GM12891 (cell line): ENCODE measurements around the gene ASCL2.

Experiments used
- DNase-seq: peaks from one replicate; pipeline ENCODE4 v3.0.0; 2011; ENCODE audit warnings: low spot score; ENCODE audit not compliant: insufficient read length
- FAIRE-seq: peaks from 2 replicates; lab custom pipeline; 2011; peaks lifted over from hg19 to GRCh38; lab: Jason Lieb, UNC
- PAX5 ChIP-seq: IDR thresholded peaks from 2 replicates; pipeline ENCODE4 v1.6.1; 2011; ENCODE audit warnings: low read length, moderate library complexity, mild to moderate bottlenecking; ENCODE audit not compliant: insufficient read depth, severe bottlenecking
- POLR2A ChIP-seq: IDR thresholded peaks from 2 replicates; pipeline ENCODE4 v1.6.1; 2011; ENCODE audit warnings: low read depth, low read length, control low read depth
- POLR2AphosphoS5 ChIP-seq: IDR thresholded peaks from 2 replicates; pipeline ENCODE4 v1.6.1; 2011; ENCODE audit warnings: low read depth, low read length, control low read depth
- POU2F2 ChIP-seq: IDR thresholded peaks from 2 replicates; pipeline ENCODE4 v1.6.1; 2011; ENCODE audit warnings: low read depth, mild to moderate bottlenecking, control low read depth, low read length, moderate library complexity
- SPI1 ChIP-seq: IDR thresholded peaks from 2 replicates; pipeline ENCODE4 v1.6.1; 2011; ENCODE audit warnings: low read depth, low read length, control low read depth
- TAF1 ChIP-seq: IDR thresholded peaks from 2 replicates; pipeline ENCODE4 v1.6.1; 2011; ENCODE audit warnings: low read depth, low read length, control low read depth

The ASCL2 gene

GRCh38 chr11:2298795-2299761 lies 28.7 kb upstream of the ASCL2 start:
- DNase-seq: no peak
- no peak for FAIRE-seq
- TF ChIP-seq POLR2A (no peak), SPI1 (no peak)

- FAIRE-seq (no peak), DNase-seq (no peak)
- no peak for TF ChIP-seq POLR2AphosphoS5
These were observed 27.9 kb upstream of the ASCL2 start for GRCh38 chr11:2298131-2298794.

- TF ChIP-seq POLR2A (no peak), TAF1 (no peak), POLR2AphosphoS5 (no peak), POU2F2 (no peak), SPI1 (no peak)
- DNase-seq: no peak
- no peak for FAIRE-seq
These were observed 27.2 kb upstream of the ASCL2 start for GRCh38 chr11:2297623-2298030.

- DNase-seq (no peak), FAIRE-seq (no peak)
- no peak for TF ChIP-seq POU2F2
- no peak for TF ChIP-seq POLR2A
- TF ChIP-seq SPI1: no peak
- TF ChIP-seq PAX5: no peak
- TF ChIP-seq POLR2AphosphoS5: no peak
- no peak for TF ChIP-seq TAF1
These were observed 26.7 kb upstream of the ASCL2 start for GRCh38 chr11:2296913-2297622.

- TF ChIP-seq POU2F2 (no peak), POLR2AphosphoS5 (no peak), SPI1 (no peak), POLR2A (no peak), TAF1 (no peak), PAX5 (no peak)
- DNase-seq (no peak), FAIRE-seq (no peak)
These were observed 25.9 kb upstream of the ASCL2 start for GRCh38 chr11:2295971-2296912.

GRCh38 chr11:2294926-2295290 lies 24.5 kb upstream of the ASCL2 start:
- no peak for TF ChIP-seq POLR2A
- TF ChIP-seq POU2F2: no peak
- no peak for TF ChIP-seq PAX5
- TF ChIP-seq TAF1: no peak
- no peak for TF ChIP-seq POLR2AphosphoS5
- no peak for TF ChIP-seq SPI1
- no peak for FAIRE-seq

GRCh38 chr11:2293984-2294925 lies 23.9 kb upstream of the ASCL2 start:
- FAIRE-seq (no peak), DNase-seq (no peak)
- TF ChIP-seq TAF1 (no peak), SPI1 (no peak), PAX5 (no peak), POLR2AphosphoS5 (no peak)

More at GRCh38 chr11:2294926-2295290, 24.5 kb upstream of the ASCL2 start:
- no peak for DNase-seq

- TF ChIP-seq PAX5: no peak
- no peak for TF ChIP-seq TAF1
- no peak for TF ChIP-seq SPI1
- DNase-seq (no peak), FAIRE-seq (no peak)
These were observed 23.2 kb upstream of the ASCL2 start for GRCh38 chr11:2293531-2293971.

GRCh38 chr11:2290351-2290841 lies 20.0 kb upstream of the ASCL2 start:
- DNase-seq (no peak), FAIRE-seq (no peak)
- TF ChIP-seq SPI1 (no peak), POLR2A (no peak), TAF1 (no peak), POU2F2 (no peak), POLR2AphosphoS5 (no peak), PAX5 (no peak)
